Measurements from ENCODE around the gene CCSER1.
"Not testable (repeated sequence)": the region's sequence is repeated elsewhere in the genome, so short reads cannot be mapped to it uniquely, and the experiment has no call there.

CCSER1 gene

DNA sequence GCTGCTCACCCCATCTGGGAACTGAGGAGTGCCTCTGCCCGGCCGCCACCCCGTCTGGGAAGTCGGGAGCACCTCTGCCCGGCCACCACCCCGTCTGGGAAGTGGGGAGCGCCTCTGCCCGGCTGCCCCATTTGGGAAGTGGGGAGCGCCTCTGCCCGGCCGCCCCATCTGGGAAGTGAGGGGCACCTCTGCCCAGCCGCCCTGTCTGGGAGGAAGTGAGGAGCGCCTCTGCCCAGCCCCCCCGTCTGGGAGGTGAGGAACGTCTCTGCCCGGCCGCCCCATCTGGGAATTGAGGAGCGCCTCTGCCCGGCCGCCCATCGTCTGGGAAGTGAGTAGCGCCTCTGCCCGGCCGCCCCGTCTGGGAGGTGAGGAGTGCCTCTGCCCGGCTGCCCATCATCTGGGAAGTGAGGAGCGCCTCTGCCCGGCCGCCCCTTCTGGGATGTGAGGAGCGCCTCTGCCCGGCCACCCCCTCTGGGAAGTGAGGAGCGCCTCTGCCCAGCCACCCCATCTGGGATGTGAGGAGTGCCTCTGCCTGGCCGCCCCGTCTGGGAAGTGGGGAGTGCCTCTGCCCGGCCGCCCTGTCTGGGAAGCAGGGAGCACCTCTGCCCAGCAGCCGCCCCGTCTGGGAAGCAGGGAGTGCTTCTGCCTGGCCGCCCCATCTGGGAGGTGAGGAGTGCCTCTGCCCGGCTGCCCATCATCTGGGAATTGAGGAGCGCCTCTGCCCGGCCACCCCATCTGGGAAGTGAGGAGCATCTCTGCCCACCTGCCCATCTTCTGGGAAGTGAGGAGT is 1040.9 kb downstream of the CCSER1 start:
- not testable (repeated sequence) for DNase-seq (ENCODE audit: low read depth in 2 of 2)

DNA sequence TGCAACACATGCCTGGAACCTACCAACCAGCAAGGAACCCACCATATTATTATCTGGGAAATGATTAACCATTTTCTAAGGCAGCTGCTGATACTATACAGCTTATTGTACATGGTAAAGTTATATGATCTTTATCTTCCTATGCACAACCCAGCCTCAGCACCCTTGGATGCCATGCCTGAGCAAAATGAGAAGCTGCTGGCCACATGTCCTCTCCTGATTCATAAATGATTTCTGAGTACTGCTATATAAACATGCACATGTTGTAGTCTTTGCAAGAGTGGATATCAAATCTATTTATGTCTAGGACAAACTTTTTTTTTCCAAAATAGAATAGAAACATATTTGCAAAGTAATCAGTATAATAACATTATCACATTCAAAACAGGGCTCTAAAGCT is 1043.6 kb downstream of the CCSER1 start:
- no peak for DNase-seq (ENCODE audit: low read depth in 2 of 2)

DNA sequence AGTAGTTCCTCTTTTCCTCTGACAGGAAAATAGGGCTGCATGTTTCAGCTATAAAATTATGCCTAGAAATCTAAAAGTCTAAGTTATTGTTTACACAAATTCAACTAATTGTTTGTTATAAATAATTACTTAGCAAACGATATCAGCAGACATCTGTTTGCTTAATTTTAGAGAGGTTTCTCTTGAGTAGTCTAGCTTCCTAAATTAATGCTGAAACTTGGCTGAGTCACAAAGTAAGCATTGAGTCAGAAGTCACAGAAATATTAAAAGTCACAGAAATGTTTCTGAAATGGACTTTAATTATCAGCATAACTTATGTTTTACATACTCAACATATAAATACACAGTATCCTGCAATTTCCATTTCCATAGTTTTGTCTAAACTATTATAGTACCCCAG is 1044.0 kb downstream of the CCSER1 start:
- no peak for DNase-seq (ENCODE audit: low read depth in 2 of 2)

DNA sequence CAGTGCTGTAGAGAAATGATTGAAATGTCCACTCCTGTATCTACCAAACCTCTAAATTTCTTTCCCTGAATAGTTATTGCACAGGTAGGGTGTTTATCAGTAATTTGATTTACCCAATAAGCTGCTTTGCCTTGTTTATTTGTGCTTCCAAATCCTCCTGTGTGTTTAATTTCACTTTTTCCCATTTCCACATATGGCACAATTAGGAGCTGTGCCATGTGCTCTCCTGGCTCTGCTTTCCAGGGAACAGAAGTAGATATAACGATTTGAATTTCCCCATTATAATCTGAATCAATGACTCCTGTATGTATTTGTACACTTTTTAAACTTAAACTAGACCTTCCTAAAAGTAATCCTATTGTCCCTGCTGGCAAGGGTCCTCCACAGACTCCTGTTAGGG is 1057.9 kb downstream of the CCSER1 start:
- DNase-seq (ENCODE audit: low read depth in 2 of 2) = not testable (repeated sequence)

DNA sequence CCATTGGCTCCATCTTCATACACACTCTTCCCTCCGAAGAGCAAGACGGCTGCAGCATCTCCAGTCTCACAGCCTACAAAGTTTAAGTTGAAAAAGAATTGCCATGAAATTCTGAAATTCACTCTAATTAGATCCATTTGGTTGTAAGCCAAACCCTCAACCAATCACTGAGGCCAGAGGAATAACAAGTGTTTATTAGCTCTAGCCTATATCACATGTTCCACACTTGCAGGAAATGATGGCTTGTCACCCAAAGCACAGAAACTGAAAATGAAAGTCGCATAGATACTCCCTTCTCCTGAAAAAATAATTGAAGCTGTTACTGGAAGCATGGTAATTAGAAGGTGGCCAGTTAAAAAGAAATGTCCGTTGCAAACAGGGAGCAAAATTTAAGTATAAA is 1071.8 kb downstream of the CCSER1 start:
- DNase-seq (ENCODE audit: low read depth in 2 of 2) = no peak

DNA sequence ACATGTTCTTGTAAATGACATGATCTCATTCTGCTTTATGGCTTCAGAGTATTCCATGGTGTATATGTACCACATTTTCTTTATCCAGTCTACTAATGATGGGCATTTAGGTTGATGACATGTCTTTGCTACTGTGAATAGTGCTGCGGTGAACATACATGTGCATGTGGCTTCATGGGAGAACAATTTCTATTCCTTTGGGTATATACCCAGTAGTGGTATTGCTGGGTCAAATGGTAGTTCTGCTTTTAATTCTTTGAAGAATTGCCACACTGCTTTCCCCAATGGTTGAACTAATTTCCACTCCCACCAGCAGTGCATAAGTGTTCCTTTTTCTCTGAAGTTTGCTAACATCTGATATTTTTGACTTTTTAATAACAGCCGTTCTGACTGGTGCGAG is 1080.3 kb downstream of the CCSER1 start:
- no peak for DNase-seq (ENCODE audit: low read depth in 2 of 2)

DNA sequence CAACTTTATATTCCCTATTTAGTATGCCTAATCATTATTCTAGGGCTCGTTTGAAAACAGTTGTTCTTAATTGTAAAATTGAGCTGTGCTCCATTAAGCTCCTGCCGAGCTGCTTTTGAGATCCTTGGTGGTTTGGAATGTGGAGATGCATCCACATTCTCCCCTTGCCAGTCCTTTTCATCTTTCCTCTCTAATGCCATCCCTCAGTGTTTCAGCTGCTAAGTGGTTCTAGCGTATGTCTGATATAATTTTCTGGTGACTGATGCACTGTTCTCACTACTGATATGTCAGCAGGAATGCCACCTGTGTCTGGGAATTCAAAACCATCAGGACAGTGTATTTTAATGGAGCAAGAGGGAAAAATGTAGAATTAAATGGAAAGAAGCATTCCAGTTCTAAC is 1085.0 kb downstream of the CCSER1 start:
- no peak for DNase-seq (ENCODE audit: low read depth in 2 of 2)

DNA sequence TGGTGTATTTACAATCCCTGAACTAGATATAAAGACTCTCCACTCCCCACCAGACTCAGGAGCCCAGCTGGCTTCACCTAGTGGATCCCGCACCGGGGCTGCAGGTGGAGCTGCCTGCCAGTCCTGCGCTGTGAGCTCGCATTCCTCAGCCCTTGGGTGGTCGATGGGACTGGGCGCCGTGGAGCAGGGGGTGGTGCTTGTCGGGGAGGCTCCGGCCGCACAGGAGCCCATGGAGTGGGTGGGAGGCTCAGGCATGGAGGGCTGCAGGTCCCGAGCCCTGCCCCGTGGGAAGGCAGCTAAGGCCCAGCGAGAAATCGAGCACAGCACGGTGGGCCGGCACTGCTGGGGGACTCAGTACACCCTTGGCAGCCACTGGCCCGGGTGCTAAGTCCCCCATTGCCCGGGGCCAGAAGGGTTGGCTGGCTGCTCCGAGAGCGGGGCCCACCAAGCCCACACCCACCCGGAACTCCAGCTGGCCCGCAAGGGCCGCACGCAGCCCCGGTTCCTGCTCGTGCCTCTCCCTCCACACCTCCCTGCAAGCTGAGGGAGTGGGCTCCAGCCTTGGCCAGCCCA is 1090.7 kb downstream of the CCSER1 start:
- not testable (repeated sequence) for DNase-seq (ENCODE audit: low read depth in 2 of 2)

DNA sequence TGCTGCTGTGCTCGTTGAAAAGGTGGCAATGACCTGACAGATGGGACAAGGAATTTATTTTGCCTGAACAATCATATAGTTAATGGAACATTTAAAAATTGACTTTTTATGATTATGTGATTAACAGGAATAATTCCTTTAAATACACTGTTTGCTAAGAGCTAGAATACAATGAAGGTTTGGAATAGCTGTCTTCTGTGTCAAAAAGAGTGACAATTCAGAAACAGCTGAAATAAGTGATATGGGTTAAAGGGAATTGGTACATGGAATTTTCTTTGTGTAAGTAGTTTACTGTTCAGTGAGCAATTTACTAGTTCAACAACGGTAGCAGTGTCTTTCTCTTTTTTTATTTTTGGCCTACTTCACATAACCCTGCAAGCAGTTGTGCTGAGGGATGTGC is 1093.1 kb downstream of the CCSER1 start:
- DNase-seq (ENCODE audit: low read depth in 2 of 2) = no peak

DNA sequence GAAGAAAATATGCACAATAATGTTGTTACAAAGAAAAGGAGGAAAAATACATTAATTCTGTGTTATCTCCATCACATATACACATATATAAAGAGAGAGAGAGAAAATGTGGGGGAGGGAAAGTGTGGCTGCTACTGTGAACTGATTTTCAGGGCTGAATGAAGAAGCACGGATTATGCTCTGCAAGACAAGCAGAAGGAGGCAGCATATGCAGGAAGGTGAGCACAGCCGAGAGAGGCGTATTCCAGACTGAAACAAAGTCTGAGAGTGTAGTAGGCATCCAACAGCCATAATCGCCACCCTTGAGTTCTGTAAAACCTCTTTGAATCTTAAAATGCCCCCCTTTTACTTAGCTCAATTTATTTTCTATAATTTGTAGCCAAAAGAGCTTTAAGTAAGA is 1094.8 kb downstream of the CCSER1 start:
- no peak for DNase-seq (ENCODE audit: low read depth in 2 of 2)

DNA sequence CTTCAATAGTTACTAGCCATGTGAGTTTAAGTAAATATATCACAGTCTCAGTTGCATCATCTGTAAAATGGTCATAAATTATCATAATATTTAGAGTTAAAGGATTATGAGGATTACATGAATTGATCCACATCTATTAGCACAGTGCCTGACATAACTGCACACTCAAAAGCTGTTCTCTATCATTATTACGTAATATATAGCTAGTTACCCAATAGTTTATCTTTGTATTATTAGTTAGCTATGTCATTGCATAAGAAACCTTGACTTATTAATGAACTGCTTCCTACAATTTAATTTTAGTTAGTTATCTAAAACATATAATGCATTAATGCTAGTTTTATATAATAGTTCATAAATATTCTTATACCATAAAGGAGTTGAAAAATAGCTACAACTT is 1099.7 kb downstream of the CCSER1 start:
- DNase-seq (ENCODE audit: low read depth in 2 of 2) = no peak

DNA sequence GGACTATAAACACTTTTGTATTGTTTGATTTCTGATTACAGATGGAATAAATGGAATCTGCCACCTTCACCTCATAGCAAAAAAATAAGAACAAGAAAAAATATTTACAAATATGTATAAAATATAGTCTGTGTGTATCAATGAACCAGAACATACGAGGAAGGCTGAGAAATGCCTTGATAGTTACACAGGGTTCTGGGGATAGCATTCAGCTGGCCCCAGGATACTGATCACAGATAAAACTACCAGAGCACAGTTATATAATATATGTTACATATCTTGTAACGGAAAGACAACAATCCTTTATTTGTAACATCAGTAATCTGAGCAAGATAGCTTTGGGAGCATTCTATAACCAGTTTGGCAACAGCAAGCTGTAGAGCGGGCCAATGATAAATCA is 1101.5 kb downstream of the CCSER1 start:
- no peak for DNase-seq (ENCODE audit: low read depth in 2 of 2)

DNA sequence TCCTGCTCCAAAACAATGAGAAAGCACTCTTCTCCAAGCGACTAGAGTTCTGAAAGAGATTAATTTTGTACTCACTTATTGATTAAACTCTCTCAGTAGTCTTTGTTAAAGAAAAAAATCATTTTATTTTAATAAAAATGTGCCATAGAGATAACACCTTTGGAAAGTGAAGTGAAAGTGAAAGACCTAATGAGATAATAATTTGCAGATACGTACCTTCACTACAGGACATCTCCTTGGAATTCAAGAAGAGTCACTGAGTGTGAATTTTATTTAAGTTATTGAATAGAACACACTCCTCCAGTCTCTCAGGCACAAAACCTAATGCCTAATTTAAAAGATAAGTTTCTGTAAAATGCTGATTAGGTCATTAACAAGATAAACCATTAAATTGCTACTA is 1106.0 kb downstream of the CCSER1 start:
- no peak for DNase-seq (ENCODE audit: low read depth in 2 of 2)

DNA sequence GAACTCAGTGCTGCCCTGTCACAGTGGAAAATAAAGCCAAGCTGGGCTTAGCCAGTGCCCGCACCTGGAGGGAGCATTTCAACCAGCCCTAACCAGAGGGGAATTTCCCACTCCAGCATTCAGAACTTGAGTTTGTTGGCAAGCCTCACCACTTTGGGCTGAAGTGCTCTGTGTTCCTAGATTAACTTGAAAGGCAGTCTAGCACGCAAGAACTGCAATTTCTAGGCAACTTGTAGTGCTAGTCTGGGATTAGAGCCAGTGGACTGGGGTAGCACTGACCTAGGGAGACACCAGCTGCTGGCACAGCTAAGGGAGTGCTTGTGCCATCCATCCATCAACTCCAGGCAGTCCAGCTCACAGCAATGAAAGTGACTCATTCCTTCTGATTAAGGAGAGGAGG is 1115.9 kb downstream of the CCSER1 start:
- no peak for DNase-seq (ENCODE audit: low read depth in 2 of 2)

DNA sequence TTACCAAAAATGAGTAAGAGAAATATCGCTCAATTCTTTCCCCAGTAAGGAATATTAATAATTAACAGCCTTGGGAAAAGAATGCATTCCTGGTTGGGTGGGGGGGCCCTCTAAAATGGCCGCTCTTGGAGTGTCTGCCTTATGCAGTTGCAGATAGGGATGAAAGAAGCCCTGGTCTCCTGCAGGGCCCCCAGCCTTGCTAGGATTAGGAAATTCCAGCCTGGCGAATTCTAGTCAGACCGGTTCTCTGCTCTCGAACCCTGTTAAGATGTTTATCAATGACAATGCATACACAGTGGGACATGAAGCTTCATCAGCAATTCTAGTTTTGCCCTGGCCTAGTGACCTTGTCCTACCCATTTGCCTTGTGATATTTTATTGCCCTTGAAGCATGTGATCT is 1128.8 kb downstream of the CCSER1 start:
- no peak for DNase-seq (ENCODE audit: low read depth in 2 of 2)

DNA sequence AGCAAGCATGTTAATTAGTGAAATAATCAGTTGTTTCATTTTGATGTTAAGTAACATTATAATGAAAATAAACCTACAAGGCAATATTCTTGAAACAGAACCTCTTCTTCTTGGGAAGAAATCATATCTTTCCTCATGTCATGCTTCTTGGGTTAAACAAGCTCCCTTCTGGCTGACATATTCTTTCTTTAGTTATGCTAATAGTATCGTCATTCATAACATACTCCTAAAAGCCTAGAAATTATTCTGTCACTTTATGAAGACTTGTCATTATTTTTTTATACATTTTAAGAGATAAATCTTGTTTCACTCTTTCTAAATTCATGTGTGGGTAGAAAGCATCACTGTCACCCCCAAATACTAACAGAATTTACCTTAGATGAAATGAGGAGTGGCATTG is 1129.6 kb downstream of the CCSER1 start:
- DNase-seq (ENCODE audit: low read depth in 2 of 2) = no peak

DNA sequence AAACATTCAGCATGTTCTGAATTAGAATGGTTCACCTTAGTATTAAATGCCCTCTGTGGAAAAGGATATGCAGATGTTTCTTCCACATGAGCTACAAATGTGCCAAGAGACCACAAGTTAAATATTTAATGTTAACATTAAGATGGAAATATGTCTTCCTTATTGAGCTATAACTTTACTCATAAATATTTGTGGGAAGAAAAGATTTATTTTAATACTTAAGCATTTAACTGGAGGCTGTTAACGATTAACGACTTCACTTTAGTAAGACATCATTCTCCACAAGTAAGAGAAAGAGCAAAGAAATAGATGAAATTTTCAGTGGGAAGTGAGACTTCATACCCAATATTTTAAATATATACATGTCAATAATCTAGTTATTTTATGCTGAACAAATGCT is 1130.5 kb downstream of the CCSER1 start:
- no peak for DNase-seq (ENCODE audit: low read depth in 2 of 2)

DNA sequence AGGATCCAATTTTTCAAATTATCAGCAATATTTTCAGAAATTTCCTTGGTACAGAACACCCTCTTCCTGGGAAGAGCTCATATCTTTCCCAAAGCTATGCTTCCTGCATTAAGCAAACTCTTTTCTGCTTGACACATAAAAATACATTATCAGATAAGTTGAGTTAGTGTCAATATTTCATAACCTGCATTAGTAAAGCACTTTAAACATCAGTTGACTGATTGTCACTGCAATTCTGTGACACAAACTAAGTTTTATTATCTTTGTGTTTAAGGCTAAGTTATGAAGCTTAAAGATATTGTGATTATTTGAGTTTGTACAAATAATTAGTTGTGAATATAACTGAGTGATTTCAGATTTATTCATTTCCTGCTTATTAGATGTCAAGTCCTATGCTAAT is 1131.1 kb downstream of the CCSER1 start:
- no peak for DNase-seq (ENCODE audit: low read depth in 2 of 2)

DNA sequence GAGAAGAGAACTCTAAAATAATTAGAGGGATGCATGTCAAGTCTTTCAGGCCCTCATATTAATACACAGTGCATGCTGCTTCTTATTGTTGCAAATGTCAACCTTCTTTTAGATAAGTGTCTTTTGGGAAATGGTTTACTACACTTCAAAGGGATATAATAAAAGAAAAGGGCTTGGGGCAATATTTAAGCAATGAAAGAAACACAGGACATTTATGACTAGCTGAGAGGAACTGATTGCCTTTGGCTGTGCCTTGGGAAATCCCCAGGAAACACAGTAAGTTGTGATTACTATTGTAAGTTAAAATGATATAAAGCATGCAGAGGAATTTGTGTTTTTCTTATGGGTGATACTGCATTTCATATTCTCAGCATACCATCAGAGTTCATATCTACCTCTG is 1140.3 kb downstream of the CCSER1 start:
- no peak for DNase-seq (ENCODE audit: low read depth in 2 of 2)

DNA sequence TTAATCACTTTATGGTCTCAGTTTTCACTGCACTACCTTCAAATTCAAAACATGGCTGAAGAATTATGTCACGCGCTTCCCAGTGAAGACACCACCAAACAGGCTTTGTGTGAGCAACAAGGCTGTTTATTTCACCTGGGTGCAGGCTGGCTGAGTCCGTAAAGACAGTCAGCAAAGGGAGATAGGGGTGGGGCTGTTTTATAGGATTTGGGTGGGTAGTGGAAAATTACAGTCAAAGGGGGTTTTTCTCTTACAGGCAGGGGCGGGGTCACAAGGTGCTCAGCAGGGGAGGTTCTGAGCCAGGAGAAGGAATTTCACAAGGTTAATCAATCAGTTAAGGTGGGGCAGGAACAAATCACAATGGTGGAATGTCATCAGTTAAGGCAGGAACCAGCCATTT is 1141.3 kb downstream of the CCSER1 start:
- not testable (repeated sequence) for DNase-seq (ENCODE audit: low read depth in 2 of 2)

DNA sequence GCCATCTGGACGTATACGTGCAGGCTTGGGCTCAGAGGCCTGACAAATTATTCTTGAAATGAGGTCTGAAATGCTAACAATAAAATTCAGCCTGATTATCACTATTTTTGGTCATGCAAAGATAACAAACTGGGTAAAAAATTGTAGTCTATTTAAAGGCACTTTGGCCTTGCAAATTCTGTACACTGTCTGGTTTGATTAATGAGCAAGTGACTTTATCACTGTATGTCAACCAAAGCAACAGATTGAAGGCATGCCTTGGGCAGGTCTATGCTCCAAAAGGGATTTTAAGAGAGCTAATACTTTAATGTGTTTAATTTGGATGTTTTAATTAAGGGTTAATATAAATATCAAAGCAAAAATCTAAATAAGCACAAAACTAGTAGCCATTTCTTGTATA is 1141.7 kb downstream of the CCSER1 start:
- no peak for DNase-seq (ENCODE audit: low read depth in 2 of 2)

DNA sequence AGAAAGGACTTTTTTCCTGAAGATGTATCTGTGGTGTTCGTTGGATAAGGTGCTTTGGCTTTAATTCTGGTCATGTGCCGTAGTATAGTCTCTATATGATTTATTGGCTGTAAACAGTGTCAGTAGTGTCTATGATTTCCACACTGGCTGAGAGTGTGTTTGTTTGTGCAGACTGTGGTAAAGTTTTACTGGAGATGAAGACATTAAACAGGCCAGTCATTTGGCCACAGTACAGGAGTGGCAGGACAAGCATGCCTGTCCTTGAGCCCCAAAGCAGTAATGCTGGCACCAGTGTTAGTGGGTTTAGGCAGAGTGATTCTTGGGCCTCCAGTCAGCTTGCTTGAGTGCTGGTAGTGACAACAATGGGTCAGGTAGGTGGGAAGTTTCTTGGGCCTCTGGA is 1152.7 kb downstream of the CCSER1 start:
- DNase-seq (ENCODE audit: low read depth in 2 of 2) = no peak

DNA sequence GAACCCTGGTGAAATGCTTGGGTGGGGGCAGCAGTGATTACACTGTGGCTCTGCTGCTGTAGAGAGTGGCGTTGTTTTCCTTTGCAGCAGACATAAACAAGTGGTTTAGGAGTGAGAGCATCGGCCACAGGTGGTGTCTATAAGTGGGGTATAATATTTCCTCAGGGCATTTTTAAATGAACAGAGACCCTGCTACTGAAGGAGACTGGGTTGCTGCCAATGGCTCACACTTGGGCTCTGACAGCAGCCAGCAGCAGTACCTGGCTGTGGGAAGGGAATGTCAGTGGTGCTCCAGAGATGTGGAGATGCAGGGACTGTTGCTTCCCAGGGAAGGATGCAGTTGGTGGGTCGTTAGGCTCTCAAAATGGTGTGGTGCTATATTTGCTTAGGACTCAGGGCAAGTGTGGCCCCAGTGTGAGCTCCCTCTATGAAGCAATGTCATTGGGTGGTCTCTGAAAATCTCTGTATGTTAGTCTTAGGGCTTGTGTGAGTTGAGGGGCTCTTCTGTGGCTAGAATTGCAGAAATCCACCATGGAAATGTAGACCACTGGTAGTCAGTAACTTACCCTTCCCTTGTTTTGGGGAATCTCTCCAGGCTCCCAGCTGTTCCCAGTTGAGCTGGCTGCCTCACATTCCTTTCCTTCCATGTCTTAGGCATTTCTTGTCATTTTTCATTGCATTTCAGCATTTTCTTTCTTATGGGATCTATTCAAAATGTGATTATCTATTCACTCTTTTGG is 1153.5 kb downstream of the CCSER1 start:
- no peak for DNase-seq (ENCODE audit: low read depth in 2 of 2)
